ENCODE measurements around the gene RNF8.

Gene RNF8

DNA sequence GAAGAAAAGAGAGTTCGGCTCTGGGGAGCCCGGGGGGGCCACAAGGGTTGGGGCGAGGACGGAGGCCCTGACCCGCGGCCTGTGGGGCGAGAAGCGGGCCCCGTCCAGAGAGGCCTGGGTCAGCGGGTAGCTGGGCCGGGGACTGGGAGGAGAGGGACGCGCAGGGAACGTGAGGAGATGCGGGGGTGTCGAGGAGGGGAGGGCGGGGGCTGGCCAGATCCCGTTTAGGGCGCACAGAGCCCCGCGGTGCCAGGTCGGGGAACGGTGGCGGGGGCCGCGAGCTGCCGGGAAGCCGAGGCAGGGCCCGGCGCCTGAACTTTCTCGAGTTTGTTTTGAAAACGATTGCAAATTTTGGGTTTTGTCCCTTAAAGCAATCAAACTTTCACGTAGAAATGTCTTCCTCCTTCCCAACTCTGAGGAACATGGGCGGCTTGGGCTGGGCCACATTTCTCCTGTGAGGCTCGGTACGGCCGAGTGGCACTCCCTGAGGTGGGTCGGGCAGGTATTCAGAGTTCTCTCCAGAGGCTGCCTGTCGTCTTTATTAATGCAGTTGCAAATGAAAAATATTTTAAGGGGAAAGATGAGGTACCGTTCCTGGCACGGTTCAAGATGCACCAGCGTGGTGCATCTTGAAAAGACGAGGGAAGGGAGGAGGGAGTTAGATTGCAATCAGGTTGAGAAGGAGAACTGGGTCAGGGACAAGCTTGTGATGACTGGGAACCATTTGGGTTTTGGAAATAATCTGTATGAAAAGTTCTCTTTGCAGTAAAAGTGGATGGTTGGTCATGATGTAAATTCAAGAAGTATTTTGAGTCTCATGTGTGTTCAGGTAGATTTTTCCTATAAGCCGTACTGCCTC lies 972 bp downstream of the RNF8 start:
- TF ChIP-seq, protein P1, sequence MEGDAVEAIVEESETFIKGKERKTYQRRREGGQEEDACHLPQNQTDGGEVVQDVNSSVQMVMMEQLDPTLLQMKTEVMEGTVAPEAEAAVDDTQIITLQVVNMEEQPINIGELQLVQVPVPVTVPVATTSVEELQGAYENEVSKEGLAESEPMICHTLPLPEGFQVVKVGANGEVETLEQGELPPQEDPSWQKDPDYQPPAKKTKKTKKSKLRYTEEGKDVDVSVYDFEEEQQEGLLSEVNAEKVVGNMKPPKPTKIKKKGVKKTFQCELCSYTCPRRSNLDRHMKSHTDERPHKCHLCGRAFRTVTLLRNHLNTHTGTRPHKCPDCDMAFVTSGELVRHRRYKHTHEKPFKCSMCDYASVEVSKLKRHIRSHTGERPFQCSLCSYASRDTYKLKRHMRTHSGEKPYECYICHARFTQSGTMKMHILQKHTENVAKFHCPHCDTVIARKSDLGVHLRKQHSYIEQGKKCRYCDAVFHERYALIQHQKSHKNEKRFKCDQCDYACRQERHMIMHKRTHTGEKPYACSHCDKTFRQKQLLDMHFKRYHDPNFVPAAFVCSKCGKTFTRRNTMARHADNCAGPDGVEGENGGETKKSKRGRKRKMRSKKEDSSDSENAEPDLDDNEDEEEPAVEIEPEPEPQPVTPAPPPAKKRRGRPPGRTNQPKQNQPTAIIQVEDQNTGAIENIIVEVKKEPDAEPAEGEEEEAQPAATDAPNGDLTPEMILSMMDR (IDR thresholded peaks at IDR 0.05; ENCODE audit: extremely low read depth, missing control alignments) = no peak
- peak; percentile 50 for DNase-seq (ENCODE audit: low spot score)

DNA sequence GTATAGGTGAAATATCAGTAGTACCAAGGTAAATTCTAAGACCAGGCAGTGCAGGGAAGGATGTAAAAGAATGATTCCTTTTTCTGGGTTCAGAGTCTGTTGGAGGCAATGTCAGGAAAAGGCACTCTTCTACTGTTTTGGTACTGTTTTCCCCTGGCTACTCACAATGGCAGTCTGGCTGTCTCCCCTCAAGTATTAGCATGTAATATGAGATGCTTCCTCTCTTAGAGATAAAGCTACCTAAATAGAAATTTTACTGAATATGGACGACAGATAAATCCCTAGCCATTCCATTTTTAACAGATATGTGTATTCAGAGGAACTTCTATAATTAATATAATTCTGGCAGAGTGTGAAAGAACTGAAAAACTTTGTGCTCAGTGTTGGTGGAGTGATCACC lies 3.5 kb downstream of the RNF8 start:
- TF ChIP-seq, protein P1 (IDR thresholded peaks at IDR 0.05; ENCODE audit: extremely low read depth, missing control alignments) = no peak
- DNase-seq (ENCODE audit: low spot score) = no peak

DNA sequence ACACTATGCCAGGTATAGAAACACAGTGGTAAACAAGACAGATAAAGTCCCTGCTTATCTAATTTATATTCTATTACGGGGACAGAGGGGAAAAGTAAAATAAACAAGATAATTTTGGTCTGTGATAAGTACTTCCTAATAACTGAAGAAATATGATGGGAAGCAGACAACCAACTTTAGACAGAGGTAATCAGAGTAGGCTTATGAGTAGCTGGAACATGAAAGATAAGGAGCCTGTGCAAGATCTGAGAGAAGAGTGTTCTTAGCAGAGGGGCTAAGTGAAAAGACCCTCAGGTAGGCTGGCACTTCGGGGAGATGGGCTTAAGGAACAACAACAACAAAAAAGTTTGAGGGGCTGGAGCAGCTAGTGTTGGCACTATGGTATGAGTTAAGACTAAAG lies 4.1 kb downstream of the RNF8 start:
- no peak for DNase-seq (ENCODE audit: low spot score)
- TF ChIP-seq, protein P1 (IDR thresholded peaks at IDR 0.05; ENCODE audit: extremely low read depth, missing control alignments) = no peak

DNA sequence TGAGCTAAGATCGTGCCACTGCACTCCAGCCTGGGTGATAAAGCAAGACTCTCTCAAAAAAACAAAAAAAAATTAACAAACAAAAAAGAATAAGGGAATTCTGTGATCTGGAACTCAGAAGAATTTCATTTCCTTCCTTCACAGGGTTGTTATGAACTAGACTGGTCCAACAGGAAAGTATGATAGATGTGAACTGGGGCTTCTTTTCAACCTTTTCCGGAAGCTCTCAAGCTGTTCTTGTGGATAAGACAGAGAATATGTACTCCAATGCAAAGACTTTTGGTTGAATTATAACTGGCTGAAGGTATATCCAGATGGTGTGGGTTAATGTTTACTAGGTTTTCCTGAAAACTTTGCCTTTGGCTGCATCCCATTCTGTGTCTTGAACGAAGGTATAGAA lies 5.3 kb downstream of the RNF8 start:
- TF ChIP-seq, protein P1 (IDR thresholded peaks at IDR 0.05; ENCODE audit: extremely low read depth, missing control alignments) = no peak
- DNase-seq (ENCODE audit: low spot score) = no peak

DNA sequence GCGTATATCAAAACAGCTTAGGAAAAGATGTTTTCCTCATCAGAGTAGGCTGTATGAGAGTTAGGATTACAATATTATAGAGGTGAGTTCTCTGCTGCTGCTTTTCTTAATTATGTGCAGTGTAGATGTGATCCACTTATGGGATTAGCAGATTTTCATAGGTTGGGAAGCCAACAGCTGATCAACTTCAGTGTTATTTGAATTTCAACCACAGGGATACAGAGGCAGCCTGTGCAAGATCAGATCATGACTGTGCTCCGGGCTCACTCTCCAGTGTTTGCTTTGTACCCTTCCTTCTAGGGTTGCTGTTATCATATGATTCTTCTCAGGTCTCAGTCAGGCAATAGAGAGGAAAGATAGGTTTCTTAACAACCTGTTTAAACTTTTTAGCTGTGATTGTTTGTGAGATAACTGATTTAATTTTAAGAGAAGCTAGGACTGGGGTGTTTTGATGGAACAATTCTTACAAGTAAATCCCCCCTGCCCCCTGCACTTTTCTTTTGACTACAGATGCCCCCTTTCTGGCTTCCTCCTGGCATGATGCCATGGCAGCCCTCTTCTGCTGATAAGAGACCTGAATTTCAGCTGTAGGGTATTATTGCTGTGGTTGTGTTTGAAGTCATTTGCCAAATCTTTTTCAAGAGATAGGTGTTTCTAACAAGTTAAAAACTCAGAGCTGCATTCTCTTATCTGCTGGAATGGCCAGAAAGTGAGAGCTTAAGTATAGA lies 8.5 kb downstream of the RNF8 start:
- TF ChIP-seq, protein P1 (IDR thresholded peaks at IDR 0.05; ENCODE audit: extremely low read depth, missing control alignments) = no peak
- no peak for DNase-seq (ENCODE audit: low spot score)

DNA sequence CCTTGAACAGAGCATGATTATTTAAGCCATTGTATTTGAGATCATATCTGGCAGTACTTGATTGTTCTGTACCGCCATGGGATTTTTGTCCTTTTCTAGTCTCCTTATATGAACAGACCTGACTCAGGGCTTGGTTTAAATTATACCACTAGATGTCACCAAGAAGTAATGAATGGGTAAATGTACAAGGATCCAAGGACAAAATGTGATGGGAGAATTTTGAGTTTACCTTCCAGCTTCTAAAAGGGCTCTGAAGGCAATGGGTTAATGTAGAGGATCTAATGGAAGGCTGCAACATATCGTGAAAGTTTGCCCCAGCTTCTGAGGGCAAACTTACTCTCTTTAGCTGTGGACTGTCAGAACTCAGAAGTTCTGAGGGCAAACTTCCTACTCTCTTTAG lies 12.0 kb downstream of the RNF8 start:
- TF ChIP-seq, protein P1 (IDR thresholded peaks at IDR 0.05; ENCODE audit: extremely low read depth, missing control alignments) = no peak
- no peak for DNase-seq (ENCODE audit: low spot score)

DNA sequence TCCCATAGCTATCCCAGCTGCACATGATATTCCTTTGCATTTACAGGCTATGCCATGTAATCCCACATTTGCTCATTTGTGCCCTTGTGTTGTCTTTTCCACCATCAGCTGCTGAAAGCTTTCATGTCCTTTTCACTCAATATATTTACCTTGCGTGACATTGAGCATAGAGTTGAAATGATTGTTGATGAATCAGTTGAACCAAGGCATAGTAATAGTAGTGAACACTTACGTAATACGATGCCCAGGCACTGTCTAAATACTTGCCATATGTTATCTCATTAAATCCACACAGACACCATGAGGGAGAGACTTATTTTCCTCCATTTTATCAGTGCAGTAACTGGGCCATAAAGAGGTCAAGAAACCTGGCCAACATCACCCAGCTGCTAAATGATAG lies 13.1 kb downstream of the RNF8 start:
- TF ChIP-seq, protein P1 (IDR thresholded peaks at IDR 0.05; ENCODE audit: extremely low read depth, missing control alignments) = no peak
- no peak for DNase-seq (ENCODE audit: low spot score)

Measured in GM20000 (cell line).